Left lung (tissue), 10 donors: ENCODE measurements around the gene TARBP1. TPM values are rescaled to one million over a fixed set of nuclear protein-coding genes. Genes with fewer than 3 reads are reported as not detected.
A peak's percentile ranks its signal among the peaks of the same experiment; 100 is the strongest.

Experiments
- ATAC-seq: fragments of 200-7000 bp; cut with Tn5 transposase; one replicate; pipeline ENCODE4 v1.9.1; 2020; ENCODE audit warnings: moderate library complexity
- DNase-seq, 4 donors: peaks; one replicate each; pipeline ENCODE4 v3.0.0-alpha.2; 2013 to 2020
- H3K27ac ChIP-seq, 2 donors: fragments of 200-600 bp; sonication (generic) in 1 of 2; one replicate each; pipeline versions ENCODE4 v1.5.0 to v1.8.0; 2020 to 2021
- H3K27me3 ChIP-seq, 2 donors: fragments of 200-600 bp; sonication (generic) in 1 of 2; one replicate each; pipeline versions ENCODE4 v1.5.0 to v1.8.0; 2020 to 2021
- H3K36me3 ChIP-seq, 2 donors: fragments of 200-600 bp; sonication (generic) in 1 of 2; one replicate each; pipeline versions ENCODE4 v1.5.0 to v1.8.0; 2020 to 2021
- H3K4me1 ChIP-seq, 2 donors: fragments of 200-600 bp; one replicate each; pipeline ENCODE4 v1.8.0; 2021
- H3K4me3 ChIP-seq, 2 donors: fragments of 200-600 bp; sonication (generic) in 1 of 2; one replicate each; pipeline versions ENCODE4 v1.5.0 to v1.8.0; 2020 to 2021; ENCODE audit warnings: mild to moderate bottlenecking in 1 of 2
- H3K9me3 ChIP-seq, 2 donors: fragments of 200-600 bp; sonication (generic) in 1 of 2; one replicate each; pipeline versions ENCODE4 v1.5.0 to v1.8.0; 2020 to 2021
- intact Hi-C, 2 donors: fragments of 100-400 bp; cut with DNase I; formaldehyde crosslinking; loops; one replicate each; pipeline versions ENCODE4 v1.11.2 to v1.14.2; 2022
- polyA plus RNA-seq, 6 donors: library from polyadenylated mRNA; unstranded; fragments of 120-200 nt; gene quantifications; one replicate each; pipeline ENCODE4 v1.2.1, GENCODE V29; 2013; ENCODE audit not compliant: insufficient read length in 6 of 6
- total RNA-seq, 2 donors: library from RNA; stranded (reverse); fragmentation: NEBNext Ultra II Directional; extraction: Animal tissue kit (Norgen Biotek cat#: 25700); gene quantifications; one replicate each; pipeline ENCODE4 v1.2.1, GENCODE V29; 2021
- TF ChIP-seq, protein P1 (sequence below), 2 donors: fragments of 200-600 bp; sonication (generic) in 1 of 2; IDR thresholded peaks; one replicate each; pipeline versions ENCODE4 v1.5.0 to v1.8.0; 2021; ENCODE audit warnings: antibody characterized with exemption in 2 of 2
- donor health status: DM: no; HTN: yes; CAD: no.
- donor health status: DM: no; HTN: no; CAD: no.

The TARBP1 gene
- total and polyA plus RNA-seq, 8 donors, result 20.9 to 113 (median 97.3) TPM

- H3K4me3 ChIP-seq, result no peak overlapping the region
- TF ChIP-seq, protein P1, sequence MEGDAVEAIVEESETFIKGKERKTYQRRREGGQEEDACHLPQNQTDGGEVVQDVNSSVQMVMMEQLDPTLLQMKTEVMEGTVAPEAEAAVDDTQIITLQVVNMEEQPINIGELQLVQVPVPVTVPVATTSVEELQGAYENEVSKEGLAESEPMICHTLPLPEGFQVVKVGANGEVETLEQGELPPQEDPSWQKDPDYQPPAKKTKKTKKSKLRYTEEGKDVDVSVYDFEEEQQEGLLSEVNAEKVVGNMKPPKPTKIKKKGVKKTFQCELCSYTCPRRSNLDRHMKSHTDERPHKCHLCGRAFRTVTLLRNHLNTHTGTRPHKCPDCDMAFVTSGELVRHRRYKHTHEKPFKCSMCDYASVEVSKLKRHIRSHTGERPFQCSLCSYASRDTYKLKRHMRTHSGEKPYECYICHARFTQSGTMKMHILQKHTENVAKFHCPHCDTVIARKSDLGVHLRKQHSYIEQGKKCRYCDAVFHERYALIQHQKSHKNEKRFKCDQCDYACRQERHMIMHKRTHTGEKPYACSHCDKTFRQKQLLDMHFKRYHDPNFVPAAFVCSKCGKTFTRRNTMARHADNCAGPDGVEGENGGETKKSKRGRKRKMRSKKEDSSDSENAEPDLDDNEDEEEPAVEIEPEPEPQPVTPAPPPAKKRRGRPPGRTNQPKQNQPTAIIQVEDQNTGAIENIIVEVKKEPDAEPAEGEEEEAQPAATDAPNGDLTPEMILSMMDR (IDR thresholded peaks at IDR 0.05), result no peak
- H3K4me1 ChIP-seq, result peaks cover 0 to 13% of the 10 kb centered on the region in 2 donors
- H3K36me3 ChIP-seq, result no peaks in the 10 kb centered on the region
- H3K27me3 ChIP-seq, result no peaks in the 10 kb centered on the region
- H3K27ac ChIP-seq, result no peak overlapping the region
- no peaks in the 10 kb centered on the region for H3K9me3 ChIP-seq
- DNase-seq (no peak), ATAC-seq (peak; percentile 84)
- intact Hi-C loops, result no loop called here
Measured at GRCh38 chr1:234489007-234489697, 10.2 kb upstream of the TARBP1 start.

DNA sequence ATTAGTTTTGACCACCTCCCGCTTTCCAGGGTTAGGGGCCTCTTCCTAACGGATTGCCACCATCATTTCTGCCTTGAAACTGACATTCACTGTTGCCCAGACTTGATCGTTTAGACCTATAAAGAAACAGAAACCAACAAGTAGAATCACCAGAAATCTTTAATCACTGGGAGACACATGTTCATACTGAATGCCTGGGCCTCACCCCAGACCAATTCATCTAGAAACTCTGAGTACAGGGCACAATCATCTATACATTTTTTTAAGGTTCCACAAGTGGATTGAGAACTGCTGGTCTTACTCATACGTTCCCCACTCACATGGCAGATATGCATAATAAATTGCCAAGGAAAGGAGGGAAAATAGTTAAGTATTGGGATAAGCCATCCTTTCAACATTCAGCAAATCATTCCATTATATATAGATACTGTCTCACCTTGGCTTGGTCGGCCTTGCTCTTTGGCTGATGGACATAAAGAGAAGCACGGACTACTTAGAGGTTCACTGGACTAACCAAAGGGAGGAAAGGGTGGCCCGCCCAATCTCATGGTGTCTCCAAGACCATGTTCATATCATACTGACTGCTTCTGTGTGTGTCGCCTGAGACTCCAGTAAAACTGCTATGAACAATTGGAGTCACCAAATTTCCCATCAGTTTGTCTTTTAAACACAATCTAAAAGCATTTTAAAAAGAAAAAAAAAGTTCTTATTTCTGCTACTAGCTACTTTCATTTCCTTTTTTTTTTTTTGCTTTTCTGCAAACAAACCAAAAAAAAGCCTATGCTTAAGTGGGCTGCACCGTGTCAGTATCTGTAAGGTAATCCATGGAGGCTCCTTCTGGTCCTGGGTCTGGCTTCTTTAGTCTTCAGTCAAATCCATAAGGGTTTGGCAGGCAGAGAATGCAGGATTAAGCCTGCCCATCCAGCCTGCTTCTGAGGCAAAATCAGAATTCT, 9.4 kb upstream of the TARBP1 start:
- intact Hi-C loops, result no loop called here
- Histone ChIP-seq H3K27me3 (no peaks in the 10 kb centered on the region), H3K4me1 (peaks cover 0 to 13% of the 10 kb centered on the region in 2 donors), H3K27ac (no peak overlapping the region), H3K9me3 (no peaks in the 10 kb centered on the region), H3K4me3 (no peak overlapping the region), H3K36me3 (no peaks in the 10 kb centered on the region)
- TF ChIP-seq, protein P1 (IDR thresholded peaks at IDR 0.05), result no peak
- ATAC-seq (no peak), DNase-seq (no peak)

DNA sequence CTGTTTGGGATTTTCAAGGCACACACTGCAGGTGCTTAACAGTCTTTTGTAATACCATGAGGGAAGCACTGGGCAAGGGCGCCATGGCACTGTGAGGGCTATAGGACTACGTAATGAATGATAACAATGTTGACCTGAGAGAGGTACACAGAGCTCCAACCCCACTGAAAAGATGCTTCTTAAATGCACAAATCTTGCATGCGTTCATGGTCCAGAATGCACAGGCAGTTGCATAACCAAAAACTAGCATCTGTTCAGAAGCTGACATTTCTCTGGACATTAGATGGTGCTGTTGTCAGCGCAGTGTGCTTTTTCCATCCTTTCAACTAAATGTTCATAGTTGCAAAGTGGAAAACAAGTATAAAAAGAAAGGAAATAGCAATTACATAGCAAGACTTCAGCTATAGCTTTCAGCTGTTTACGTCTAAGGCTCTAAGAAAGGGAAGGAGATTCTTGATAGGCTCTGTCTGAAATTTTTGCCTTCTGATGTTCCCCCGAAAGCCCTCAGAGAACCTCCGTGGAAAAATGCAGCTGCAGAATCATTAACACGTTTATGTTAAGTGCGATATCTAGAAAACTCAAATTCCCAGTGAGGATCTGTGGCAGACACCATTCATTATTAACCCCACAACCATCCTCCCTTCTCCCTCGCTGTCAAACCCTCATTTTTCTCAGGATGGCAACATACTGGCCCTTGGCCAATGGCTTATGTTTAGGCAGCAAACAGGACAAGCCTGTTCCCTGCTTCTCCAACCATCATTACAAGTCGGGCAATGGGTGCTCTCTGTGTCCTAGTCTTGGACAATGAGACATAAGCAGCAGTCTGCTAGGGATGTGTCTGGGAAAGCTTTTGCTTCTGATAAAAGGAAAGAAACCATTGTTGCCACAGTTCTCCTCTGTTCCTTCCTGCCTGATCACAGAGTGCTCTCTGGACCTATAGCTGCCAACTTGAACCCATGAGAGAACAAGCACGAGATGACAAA, 8.2 kb upstream of the TARBP1 start:
- Histone ChIP-seq H3K4me3 (no peak overlapping the region), H3K4me1 (peaks cover 0 to 13% of the 10 kb centered on the region in 2 donors), H3K27me3 (no peaks in the 10 kb centered on the region), H3K27ac (no peak overlapping the region), H3K9me3 (no peaks in the 10 kb centered on the region), H3K36me3 (no peaks in the 10 kb centered on the region)
- intact Hi-C loops, result no loop called here
- ATAC-seq (peak; percentile 87), DNase-seq (peak in 1 of 4 donors; percentile 85)
- TF ChIP-seq, protein P1 (IDR thresholded peaks at IDR 0.05), result peak; percentile 38 to 47

- DNase-seq (no peak), ATAC-seq (no peak)
- Histone ChIP-seq H3K4me3 (no peak overlapping the region), H3K27ac (no peak overlapping the region), H3K36me3 (no peaks in the 10 kb centered on the region), H3K27me3 (no peaks in the 10 kb centered on the region), H3K9me3 (no peaks in the 10 kb centered on the region), H3K4me1 (peaks cover 0 to 13% of the 10 kb centered on the region in 2 donors)
- intact Hi-C loops, result no loop called here
- TF ChIP-seq, protein P1 (IDR thresholded peaks at IDR 0.05), result no peak
Measured at GRCh38 chr1:234484991-234485739, 6.2 kb upstream of the TARBP1 start.
